ENCODE measurements around the gene DYNLRB1.

- TF ChIP-seq POLR2A (IDR thresholded peaks at IDR 0.05; ENCODE audit: low read depth, low read length) (no peak), POLR2AphosphoS5 (IDR thresholded peaks at IDR 0.05; ENCODE audit: low read depth, low read length) (no peak), TAF1 (IDR thresholded peaks at IDR 0.05; ENCODE audit: borderline replicate concordance, low read depth, low read length) (no peak)
Observed at GRCh38 chr20:34512266-34512954, 3.8 kb upstream of the DYNLRB1 start.

All from GM12892 (cell line).